Stimulated activated CD8-positive, alpha-beta memory T cell treated with anti-CD3 and anti-CD28 coated beads, Interleukin-12 subunit alpha, Interleukin-12 subunit beta, amount 100 ng/mL, for 1 hour (primary cell): ENCODE measurements around the gene GIT1.

Source experiments
- DNase-seq: peaks from one replicate; pipeline ENCODE4 v3.0.0-alpha.2; 2020; ENCODE audit warnings: low read depth

GIT1 gene

GRCh38 chr17:29589524-29590410, at the start of gene GIT1:
Gene GIT1 (minus strand): TSS chr17:29589648. CDS start chr17:29589378, 270 bp downstream.
- DNase-seq, result peak; percentile 64

- DNase-seq, result no peak
Measured at GRCh38 chr17:29633886-29634285, 44.4 kb upstream of the GIT1 start.

GRCh38 chr17:29630630-29631193, 41.3 kb upstream of the GIT1 start:
- DNase-seq, result no peak

GRCh38 chr17:29629839-29630238, 40.4 kb upstream of the GIT1 start:
- DNase-seq, result no peak

- no peak for DNase-seq
Measured at GRCh38 chr17:29628644-29629043, 39.2 kb upstream of the GIT1 start.

GRCh38 chr17:29627951-29628350, 38.5 kb upstream of the GIT1 start:
- no peak for DNase-seq

- no peak for DNase-seq
Measured at GRCh38 chr17:29625037-29625750, 35.7 kb upstream of the GIT1 start.

- no peak for DNase-seq
Measured at GRCh38 chr17:29624586-29624985, 35.1 kb upstream of the GIT1 start.

- DNase-seq, result no peak
Measured at GRCh38 chr17:29623283-29623647, 33.8 kb upstream of the GIT1 start.

- DNase-seq, result no peak
Measured at GRCh38 chr17:29622337-29623282, 33.2 kb upstream of the GIT1 start, which contains the start of gene CORO6. Gene CORO6 (minus strand): TSS chr17:29622912. CDS start chr17:29621421, 1,491 bp downstream.

- no peak for DNase-seq
Measured at GRCh38 chr17:29621751-29622194, 32.3 kb upstream of the GIT1 start.

GRCh38 chr17:29620779-29621500, 31.5 kb upstream of the GIT1 start:
- no peak for DNase-seq

GRCh38 chr17:29620271-29620670, 30.8 kb upstream of the GIT1 start:
- DNase-seq, result no peak

- DNase-seq, result no peak
Measured at GRCh38 chr17:29619251-29619650, 29.8 kb upstream of the GIT1 start.

- DNase-seq, result no peak
Measured at GRCh38 chr17:29618272-29619065, 29.0 kb upstream of the GIT1 start.

GRCh38 chr17:29617481-29618271, 28.2 kb upstream of the GIT1 start:
- peak; percentile 75 for DNase-seq

GRCh38 chr17:29617125-29617480, 27.7 kb upstream of the GIT1 start:
- DNase-seq, result peak; percentile 74

- DNase-seq, result no peak
Measured at GRCh38 chr17:29616300-29617048, 27.0 kb upstream of the GIT1 start.
